H9 (cell line): Measurements from ENCODE around the gene KSR1. TPM values are rescaled to one million over a fixed set of nuclear protein-coding genes. Genes with fewer than 3 reads are reported as not detected.

Experiments used
- DNase-seq: peaks from one replicate; pipeline ENCODE4 v3.0.0-alpha.2; 2017
- H2AFZ ChIP-seq: one replicate; pipeline ENCODE4 v1.6.1; 2013; ENCODE audit warnings: mild to moderate bottlenecking, low read length, control low read depth, moderate library complexity
- H2AK5ac ChIP-seq: 2 replicates; pipeline ENCODE4 v1.6.1; 2013; ENCODE audit warnings: low read length, control low read depth, mixed read lengths; ENCODE audit not compliant: insufficient read length
- H2BK120ac ChIP-seq: one replicate; pipeline ENCODE4 v1.6.1; 2013; ENCODE audit warnings: low read depth, mild to moderate bottlenecking, low read length, control low read depth, inconsistent platforms; ENCODE audit not compliant: poor library complexity, severe bottlenecking
- H2BK12ac ChIP-seq: 2 replicates; pipeline ENCODE4 v1.6.1; 2013; ENCODE audit warnings: low read length, control low read depth, mixed read lengths, low read depth; ENCODE audit not compliant: insufficient read length
- H2BK15ac ChIP-seq: 2 replicates; pipeline ENCODE4 v1.6.1; 2013; ENCODE audit warnings: low read depth, low read length, control low read depth
- H2BK20ac ChIP-seq: one replicate; pipeline ENCODE4 v1.6.1; 2013; ENCODE audit warnings: low read depth, mild to moderate bottlenecking, low read length, control low read depth, inconsistent platforms; ENCODE audit not compliant: poor library complexity, severe bottlenecking
- H2BK5ac ChIP-seq: 2 replicates; pipeline ENCODE4 v1.6.1; 2013; ENCODE audit warnings: low read length, control low read depth, mixed read lengths; ENCODE audit not compliant: insufficient read length
- H3K14ac ChIP-seq: 2 replicates; pipeline ENCODE4 v1.6.1; 2013; ENCODE audit warnings: low read length, control low read depth; ENCODE audit not compliant: insufficient read depth
- H3K18ac ChIP-seq: 2 replicates; pipeline ENCODE4 v1.6.1; 2013; ENCODE audit warnings: low read depth, mild to moderate bottlenecking, mixed read lengths, low read length, control low read depth; ENCODE audit not compliant: insufficient read length
- H3K23ac ChIP-seq: 2 replicates; pipeline ENCODE4 v1.6.1; 2013; ENCODE audit warnings: low read length, control low read depth, mixed read lengths, low read depth; ENCODE audit not compliant: insufficient read length
- H3K23me2 ChIP-seq: 2 replicates; pipeline ENCODE4 v1.6.1; 2013; ENCODE audit warnings: low read depth, mild to moderate bottlenecking, mixed read lengths, low read length, control low read depth; ENCODE audit not compliant: insufficient read length, poor library complexity, severe bottlenecking
- H3K27ac ChIP-seq: 2 replicates; pipeline ENCODE4 v1.5.1; 2013; ENCODE audit warnings: low read length, control low read depth, mixed read lengths, low read depth; ENCODE audit not compliant: insufficient read length
- H3K27me3 ChIP-seq: 2 replicates; pipeline ENCODE4 v1.6.1; 2013; ENCODE audit warnings: low read length, control low read depth, inconsistent platforms; ENCODE audit not compliant: insufficient read depth
- H3K4ac ChIP-seq: 2 replicates; pipeline ENCODE4 v1.6.1; 2013; ENCODE audit warnings: low read depth, mild to moderate bottlenecking, control low read depth, inconsistent platforms, low read length, moderate library complexity
- H3K4me1 ChIP-seq: 2 replicates; pipeline ENCODE4 v1.6.1; 2013; ENCODE audit warnings: low read length, control low read depth, inconsistent platforms; ENCODE audit not compliant: insufficient read depth
- H3K4me2 ChIP-seq: 2 replicates; pipeline ENCODE4 v1.6.1; 2013; ENCODE audit warnings: low read length, control low read depth, mixed read lengths; ENCODE audit not compliant: insufficient read length, insufficient read depth
- H3K56ac ChIP-seq: 2 replicates; pipeline ENCODE4 v1.6.1; 2013; ENCODE audit warnings: low read depth, mild to moderate bottlenecking, mixed read lengths, low read length, control low read depth; ENCODE audit not compliant: insufficient read length
- H3K79me1 ChIP-seq: 2 replicates; pipeline ENCODE4 v1.6.1; 2013; ENCODE audit warnings: low read depth, mild to moderate bottlenecking, moderate library complexity, low read length, control low read depth, inconsistent platforms; ENCODE audit not compliant: insufficient read depth, poor library complexity, severe bottlenecking
- H3K79me2 ChIP-seq: 2 replicates; pipeline ENCODE4 v1.6.1; 2013; ENCODE audit warnings: low read length, control low read depth, inconsistent platforms; ENCODE audit not compliant: insufficient read depth
- H3K9ac ChIP-seq: 2 replicates; pipeline ENCODE4 v1.6.1; 2013; ENCODE audit warnings: low read length, control low read depth, mixed read lengths; ENCODE audit not compliant: insufficient read length; ENCODE audit errors: extremely low read depth
- H3K9me3 ChIP-seq: one replicate; pipeline ENCODE4 v1.6.1; 2013; ENCODE audit warnings: low read depth, low read length, inconsistent platforms; ENCODE audit not compliant: control insufficient read depth
- H3T11ph ChIP-seq: one replicate; pipeline ENCODE4 v1.6.1; 2013; ENCODE audit warnings: mild to moderate bottlenecking, low read length, control low read depth, inconsistent platforms
- H4K20me1 ChIP-seq: one replicate; pipeline ENCODE4 v1.6.1; 2013; ENCODE audit not compliant: control insufficient read depth, insufficient read length, insufficient read depth
- H4K5ac ChIP-seq: 2 replicates; pipeline ENCODE4 v1.6.1; 2013; ENCODE audit warnings: low read depth, mild to moderate bottlenecking, mixed read lengths, low read length, control low read depth; ENCODE audit not compliant: insufficient read length
- H4K8ac ChIP-seq: replicated peaks from 2 replicates; pipeline ENCODE4 v1.6.1; 2013; ENCODE audit warnings: low read length, control low read depth, mixed read lengths, low read depth; ENCODE audit not compliant: insufficient read length
- H4K91ac ChIP-seq: 2 replicates; pipeline ENCODE4 v1.6.1; 2013; ENCODE audit warnings: low read depth, mild to moderate bottlenecking, moderate library complexity, mixed read lengths, low read length, control low read depth; ENCODE audit not compliant: insufficient read length
- H3K27ac Mint-ChIP-seq, 3 experiments: 2 replicates in 2 of 3; 3 replicates in 1 of 3; pipeline ENCODE4 v1.8.0; 2020 to 2021; ENCODE audit warnings: mixed read lengths in 3 of 3, mild to moderate bottlenecking in 1 of 3, moderate library complexity in 1 of 3
- H3K27me3 Mint-ChIP-seq: 2 replicates; pipeline ENCODE4 v1.8.0; 2021; ENCODE audit warnings: low read depth, mild to moderate bottlenecking, moderate library complexity, mixed read lengths
- H3K36me3 Mint-ChIP-seq, 3 experiments: 2 replicates in 2 of 3; 3 replicates in 1 of 3; pipeline ENCODE4 v1.8.0; 2020 to 2021; ENCODE audit warnings: low read depth in 3 of 3, mixed read lengths in 3 of 3; ENCODE audit not compliant: insufficient read depth in 1 of 3
- H3K4me1 Mint-ChIP-seq, 2 experiments: 2 replicates each; pipeline ENCODE4 v1.8.0; 2020; ENCODE audit warnings: mixed read lengths in 2 of 2
- H3K4me3 Mint-ChIP-seq, 2 experiments: 2 replicates in 1 of 2; 3 replicates in 1 of 2; pipeline ENCODE4 v1.8.0; 2020 to 2021; ENCODE audit warnings: mild to moderate bottlenecking in 2 of 2, mixed read lengths in 2 of 2, moderate library complexity in 1 of 2
- H3K9me3 Mint-ChIP-seq, 2 experiments: 2 replicates in 1 of 2; 3 replicates in 1 of 2; pipeline ENCODE4 v1.8.0; 2020; ENCODE audit warnings: mild to moderate bottlenecking in 2 of 2, mixed read lengths in 2 of 2, moderate library complexity in 1 of 2
- CTCF ChIP-seq: fragments of 200-600 bp; sonication (generic); conservative IDR thresholded peaks from 3 replicates; pipeline ENCODE4 v1.8.0; 2021; ENCODE audit warnings: antibody characterized with exemption, mild to moderate bottlenecking
- WGBS: extraction: QIAGEN DNeasy Blood & Tissue Kit; methylation state at CpG from one replicate; pipeline ENCODE4 v1.1.7; 2013; ENCODE audit warnings: missing lambda C conversion rate, low lambda C conversion rate, mixed read lengths; ENCODE audit not compliant: insufficient read length; ENCODE audit errors: extremely low coverage; 5-methylcytosine and 5-hydroxymethylcytosine counted together
- total RNA-seq: library from RNA; stranded (reverse); gene quantifications from 2 replicates; pipeline ENCODE4 v1.2.1, GENCODE V29; 2021

Gene KSR1
- total RNA-seq, 1 experiment from 2014 or later = 44.9 TPM

GRCh38 chr17:27525836-27526603 is 69.8 kb downstream of the KSR1 start:
- H4K91ac ChIP-seq = no peak overlapping the region
- no peaks in the 10 kb centered on the region for H3K36me3 Mint-ChIP-seq
- no peak overlapping the region for H2BK20ac ChIP-seq
- H2BK5ac ChIP-seq = no peak overlapping the region
- H3K4me1 ChIP-seq = peaks cover 21% of the 10 kb centered on the region; the same call in 1 of the 2 replicates
- no peak overlapping the region for H2BK12ac ChIP-seq
- H2AFZ ChIP-seq = no peak overlapping the region
- H4K8ac ChIP-seq = no peak overlapping the region
- no peak for DNase-seq
- H3K18ac ChIP-seq = no peak overlapping the region
- no peak overlapping the region for H2AK5ac ChIP-seq
- H3K9me3 ChIP-seq = no peaks in the 10 kb centered on the region
- no peak overlapping the region for H2BK15ac ChIP-seq
- no peak overlapping the region for H3K23ac ChIP-seq
- H3K27me3 ChIP-seq = no peaks in the 10 kb centered on the region
- H3K23me2 ChIP-seq = no peaks in the 10 kb centered on the region
- H3K14ac ChIP-seq = no peak overlapping the region
- peaks cover 9% of the 10 kb centered on the region; the same call in 1 of the 2 replicates for H3K79me2 ChIP-seq
- H3K79me1 ChIP-seq = no peaks in the 10 kb centered on the region
- no CpG with 5 or more reads among the region's 6 CpGs for WGBS
- H3K4me1 Mint-ChIP-seq = peaks cover 65 to 73% of the 10 kb centered on the region in 2 experiments
- H3T11ph ChIP-seq = no peak overlapping the region
- no peak overlapping the region for H4K5ac ChIP-seq
- H3K27ac ChIP-seq = no peak overlapping the region
- no peak overlapping the region for H3K4ac ChIP-seq
- no peak overlapping the region for H3K4me2 ChIP-seq
- H3K9me3 Mint-ChIP-seq = no peaks in the 10 kb centered on the region
- H3K4me3 Mint-ChIP-seq = peak overlapping the region in 1 of 2 experiments; percentile 8; a peak in 1 of 5 replicates
- H3K56ac ChIP-seq = no peak overlapping the region
- TF ChIP-seq CTCF = no peak
- H4K20me1 ChIP-seq = no peaks in the 10 kb centered on the region
- no peak overlapping the region for H2BK120ac ChIP-seq
- H3K27me3 Mint-ChIP-seq = no peaks in the 10 kb centered on the region
- H3K27ac Mint-ChIP-seq = peak overlapping the region; percentile 25 to 91 (median 53); a peak in 5 of 7 replicates
- no peak overlapping the region for H3K9ac ChIP-seq
